Right lobe of liver (tissue), 6 donors: ENCODE measurements around the gene ZNF415. TPM values are rescaled to one million over a fixed set of nuclear protein-coding genes. Genes with fewer than 3 reads are reported as not detected.

ENCODE experiments used
- ATAC-seq, 4 donors: fragments of 200-7000 bp; cut with Tn5 transposase; one replicate each; pipeline ENCODE4 v1.9.1; 2020; ENCODE audit warnings: mild to moderate bottlenecking in 4 of 4, moderate library complexity in 4 of 4
- DNase-seq, 3 donors: peaks; one replicate each; pipeline ENCODE4 v3.0.0-alpha.2; 2020
- H3K27ac ChIP-seq, 3 donors: fragments of 200-600 bp; one replicate each; pipeline ENCODE4 v1.8.0; 2022
- H3K27me3 ChIP-seq, 2 donors: fragments of 200-600 bp; one replicate each; pipeline ENCODE4 v1.8.0; 2022
- H3K36me3 ChIP-seq, 4 donors: fragments of 200-600 bp; sonication (generic) in 1 of 4; one replicate each; pipeline versions ENCODE4 v1.5.1 to v1.8.0; 2017 to 2022; ENCODE audit warnings: control low read depth in 1 of 4
- H3K4me1 ChIP-seq, 4 donors: fragments of 200-600 bp; sonication (generic) in 1 of 4; one replicate each; pipeline versions ENCODE4 v1.5.1 to v1.8.0; 2017 to 2022; ENCODE audit warnings: control low read depth in 1 of 4
- H3K4me3 ChIP-seq, 3 donors: fragments of 200-600 bp; one replicate each; pipeline ENCODE4 v1.8.0; 2022
- H3K9me3 ChIP-seq, 4 donors: fragments of 200-600 bp; sonication (generic) in 1 of 4; one replicate each; pipeline versions ENCODE4 v1.5.1 to v1.8.0; 2017 to 2022; ENCODE audit warnings: control low read depth in 1 of 4
- CTCF ChIP-seq, 4 donors: fragments of 200-600 bp in 3 of 4; fragments of 450-650 bp in 1 of 4; IDR thresholded peaks; one replicate each; pipeline versions ENCODE4 v1.5.1 to v1.8.0; 2016 to 2022; ENCODE audit warnings: antibody characterized with exemption in 4 of 4, mild to moderate bottlenecking in 2 of 4
- POLR2A ChIP-seq: fragments of 450-650 bp; IDR thresholded peaks from one replicate; pipeline ENCODE4 v1.6.1; 2017; ENCODE audit warnings: antibody characterized with exemption, mild to moderate bottlenecking
- WGBS: methylation state at CpG from one replicate; pipeline ENCODE4 v1.1.6; 2018; ENCODE audit warnings: low coverage, low lambda C conversion rate; ENCODE audit not compliant: insufficient coverage; ENCODE audit errors: missing lambda C conversion rate; 5-methylcytosine and 5-hydroxymethylcytosine counted together
- intact Hi-C, 2 donors: fragments of 100-400 bp; cut with DNase I; formaldehyde crosslinking; loops; one replicate each; pipeline versions ENCODE4 v1.11.2 to v1.14.1; 2022
- long read RNA-seq: library from polyadenylated mRNA; unstranded; transcript quantifications from one replicate; pipeline ENCODE4 v2.0.0, GENCODE V29; 2019
- total RNA-seq, 6 experiments: library from RNA; depleted of rRNA in 2 of 6; stranded (reverse); fragments of >200 nt in 2 of 6; fragmentation: NEBNext Ultra II Directional in 3 of 6; extraction: Animal tissue kit (Norgen Biotek cat#: 25700) in 3 of 6; gene quantifications; one replicate each; pipeline versions ENCODE4 v1.1.0 to v1.2.4, GENCODE V29; 2016 to 2023
- donor health status: DM: no; HTN: yes; CAD: no.
- donor health status: DM: no; HTN: no; CAD: no.
- donor health status: DM: no; HTN: no; CAD: no.
- donor health status: DM: no; HTN: yes; CAD: no.
- donor health status: DM: no; HTN: yes; CAD: no.

ZNF415 gene
- total RNA-seq: 1 to 10 TPM in 1 of 6 experiments, under 1 TPM in 5; 0.12 to 1.3 (median 0.47) TPM
- long read RNA-seq: 0 reads

- Histone ChIP-seq H3K9me3 (peaks cover 0 to 13% (median 0%) of the 10 kb centered on the region in 4 donors), H3K27me3 (no peaks in the 10 kb centered on the region), H3K27ac (peak within 1 kb of the TSS; percentile 21 to 43 (median 26)), H3K36me3 (no peaks in the 10 kb centered on the region), H3K4me1 (no peaks in the 10 kb centered on the region), H3K4me3 (peak within 1 kb of the TSS; percentile 22 to 42 (median 29))
- DNase-seq (peak; percentile 68 to 70 (median 70)), ATAC-seq (peak; percentile 66 to 83 (median 76))
- intact Hi-C loops: no loop called here
- TF ChIP-seq CTCF (IDR thresholded peaks at IDR 0.05): no peak
- TF ChIP-seq POLR2A: no peak
- WGBS: 1% methylated on average over 42 of the region's 51 CpGs
These were observed at the start of gene ZNF415 for GRCh38 chr19:53132141-53132991. Gene ZNF415 (minus strand): TSS chr19:53132910. CDS start chr19:53122676, 10,234 bp downstream.

DNA sequence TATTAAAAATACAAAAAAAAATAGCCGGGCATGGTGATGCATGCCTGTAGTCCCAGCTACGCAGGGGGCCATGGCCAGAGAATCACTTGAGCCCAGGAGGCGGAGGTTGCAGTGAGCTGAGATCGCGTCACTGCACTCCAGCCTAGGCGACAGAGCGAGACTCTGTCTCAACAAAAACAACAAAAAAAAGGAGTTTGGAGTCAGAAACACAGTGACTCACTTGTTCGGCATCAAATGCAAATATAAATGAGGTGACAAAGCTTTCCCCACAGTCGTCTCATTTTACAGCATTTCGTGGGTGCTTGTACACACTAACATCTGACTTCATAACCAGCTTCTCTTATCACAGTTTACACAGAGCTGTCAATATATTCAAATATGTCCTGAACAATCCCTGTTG, 49.5 kb upstream of the ZNF415 start:
- no peaks in the 10 kb centered on the region for H3K36me3 ChIP-seq
- H3K27ac ChIP-seq: no peak overlapping the region
- no peak for TF ChIP-seq CTCF (IDR thresholded peaks at IDR 0.05)
- TF ChIP-seq POLR2A: no peak
- ATAC-seq (no peak), DNase-seq (no peak)
- intact Hi-C loops: no loop called here
- no peaks in the 10 kb centered on the region for H3K4me1 ChIP-seq
- H3K9me3 ChIP-seq: no peaks in the 10 kb centered on the region
- H3K4me3 ChIP-seq: no peak overlapping the region
- no peaks in the 10 kb centered on the region for H3K27me3 ChIP-seq
- WGBS: 86% methylated on average over 8 of the region's 10 CpGs

DNA sequence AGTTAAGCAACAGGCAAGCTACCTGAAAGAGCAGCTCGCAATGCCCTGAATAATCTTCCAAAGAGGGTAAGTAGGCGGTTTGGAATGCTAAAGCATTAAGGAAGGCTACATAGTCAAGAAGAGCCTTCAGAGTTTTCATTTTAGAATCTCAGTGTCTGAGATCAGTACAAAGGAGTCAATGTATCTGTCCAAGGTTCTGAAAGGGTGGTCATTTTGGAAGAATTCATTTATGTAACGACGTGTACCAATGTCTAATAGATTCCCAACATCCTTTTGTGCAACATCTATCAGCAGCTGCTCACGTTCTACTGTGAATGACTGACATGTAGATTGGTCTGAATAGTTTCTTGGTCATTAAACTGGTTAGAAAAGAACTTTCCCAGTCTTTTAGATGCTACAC, 45.3 kb upstream of the ZNF415 start:
- intact Hi-C loops: no loop called here
- H3K4me1 ChIP-seq: no peaks in the 10 kb centered on the region
- H3K4me3 ChIP-seq: no peak overlapping the region
- H3K27me3 ChIP-seq: no peaks in the 10 kb centered on the region
- TF ChIP-seq CTCF (IDR thresholded peaks at IDR 0.05) (no peak), POLR2A (no peak)
- no peak for DNase-seq
- H3K27ac ChIP-seq: no peak overlapping the region
- 55% methylated on average over 4 of the region's 5 CpGs for WGBS
- no peak for ATAC-seq
- no peaks in the 10 kb centered on the region for H3K36me3 ChIP-seq
- no peaks in the 10 kb centered on the region for H3K9me3 ChIP-seq

DNA sequence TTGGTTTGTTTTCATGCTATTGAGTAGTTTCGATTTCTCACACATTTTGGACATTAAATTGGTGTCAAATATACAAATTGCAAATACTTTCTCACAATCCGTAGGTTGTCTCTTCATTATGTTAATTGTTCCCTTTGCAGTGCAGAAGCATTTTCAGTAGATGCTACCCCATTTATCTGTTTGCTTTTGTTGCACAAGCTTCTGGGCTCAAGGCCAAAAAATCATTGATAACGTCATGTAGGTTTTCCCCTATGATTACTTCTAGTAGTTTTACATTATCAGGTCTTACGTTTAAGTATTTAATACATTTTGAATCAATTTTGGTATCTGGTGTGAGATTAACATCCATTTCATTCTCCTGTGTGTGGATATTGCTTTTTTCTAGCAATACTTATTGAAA, 40.2 kb upstream of the ZNF415 start:
- Histone ChIP-seq H3K9me3 (no peaks in the 10 kb centered on the region), H3K27me3 (no peaks in the 10 kb centered on the region), H3K4me3 (no peak overlapping the region), H3K4me1 (no peaks in the 10 kb centered on the region), H3K27ac (no peak overlapping the region), H3K36me3 (no peaks in the 10 kb centered on the region)
- intact Hi-C loops: no loop called here
- no peak for DNase-seq
- no peak for TF ChIP-seq POLR2A
- TF ChIP-seq CTCF (IDR thresholded peaks at IDR 0.05): no peak
- no peak for ATAC-seq
- 26% methylated on average over 4 of the region's 4 CpGs for WGBS
